Spinal cord (tissue), 10 donors: ENCODE results near the gene FAM50B. TPM values are rescaled to one million over a fixed set of nuclear protein-coding genes. Genes with fewer than 3 reads are reported as not detected.

Experiments used
- DNase-seq, 6 donors: peaks; one replicate each; pipeline versions ENCODE4 v3.0.0 to v3.0.0-alpha.2; 2013 to 2015; ENCODE audit warnings: low spot score in 6 of 6, low read depth in 4 of 6
- H3K27ac ChIP-seq: one replicate; pipeline ENCODE4 v1.5.1; 2013; ENCODE audit warnings: low read depth, low read length, control low read depth
- H3K27me3 ChIP-seq: one replicate; pipeline ENCODE4 v1.6.1; 2013; ENCODE audit warnings: low read length; ENCODE audit not compliant: control insufficient read depth, insufficient read depth
- H3K36me3 ChIP-seq: one replicate; pipeline ENCODE4 v1.6.1; 2013; ENCODE audit warnings: low read length; ENCODE audit not compliant: control insufficient read depth, insufficient read depth
- H3K4me1 ChIP-seq: one replicate; pipeline ENCODE4 v1.6.1; 2013; ENCODE audit warnings: low read length; ENCODE audit not compliant: control insufficient read depth, insufficient read depth
- H3K4me3 ChIP-seq: one replicate; pipeline ENCODE4 v1.5.1; 2013; ENCODE audit warnings: low read depth, low read length, control low read depth
- H3K9me3 ChIP-seq: one replicate; pipeline ENCODE4 v1.6.1; 2013; ENCODE audit warnings: low read length; ENCODE audit not compliant: control insufficient read depth, insufficient read depth
- WGBS: methylation state at CpG from one replicate; pipeline ENCODE4 v1.1.5; 2013; ENCODE audit warnings: missing lambda C conversion rate; ENCODE audit not compliant: insufficient coverage; 5-methylcytosine and 5-hydroxymethylcytosine counted together
- polyA plus RNA-seq, 2 donors: library from polyadenylated mRNA; unstranded; fragments of 120-200 nt; gene quantifications; one replicate each; pipeline ENCODE4 v1.2.1, GENCODE V29; 2013; ENCODE audit not compliant: insufficient read length in 2 of 2
- total RNA-seq, 2 donors: library from RNA; depleted of rRNA in 1 of 2; stranded (reverse); fragments of 120-200 nt in 1 of 2; fragments of >200 nt in 1 of 2; gene quantifications; one replicate each; pipeline versions ENCODE4 v1.2.3 to v1.2.4, GENCODE V29; 2013 to 2014
- donor health status: healthy.

FAM50B gene
- total and polyA plus RNA-seq, 4 donors: 10.1 to 21.4 (median 15.6) TPM

- no peak for DNase-seq
- Histone ChIP-seq H3K4me1 (no peaks in the 10 kb centered on the region), H3K27ac (no peak overlapping the region), H3K4me3 (no peak overlapping the region), H3K27me3 (no peaks in the 10 kb centered on the region), H3K9me3 (no peaks in the 10 kb centered on the region), H3K36me3 (no peaks in the 10 kb centered on the region)
- WGBS: 85% methylated on average over 5 of the region's 9 CpGs
Observed at GRCh38 chr6:3843379-3844096, 5.6 kb upstream of the FAM50B start.

GRCh38 chr6:3844097-3844463 is 5.1 kb upstream of the FAM50B start:
- H3K4me3 ChIP-seq: no peak overlapping the region
- no peak for DNase-seq
- H3K9me3 ChIP-seq: no peaks in the 10 kb centered on the region
- H3K27me3 ChIP-seq: no peaks in the 10 kb centered on the region
- H3K36me3 ChIP-seq: no peaks in the 10 kb centered on the region
- peaks cover 2% of the 10 kb centered on the region for H3K4me1 ChIP-seq
- WGBS: no CpG with 5 or more reads among the region's 5 CpGs
- H3K27ac ChIP-seq: no peak overlapping the region

GRCh38 chr6:3847521-3847920 is 1.7 kb upstream of the FAM50B start:
- no peak overlapping the region for H3K27ac ChIP-seq
- DNase-seq: no peak
- H3K4me3 ChIP-seq: no peak overlapping the region
- H3K9me3 ChIP-seq: no peaks in the 10 kb centered on the region
- H3K4me1 ChIP-seq: peaks cover 18% of the 10 kb centered on the region
- H3K36me3 ChIP-seq: peaks cover 9% of the 10 kb centered on the region
- H3K27me3 ChIP-seq: no peaks in the 10 kb centered on the region
- WGBS: 100% methylated on average over 1 of the region's 3 CpGs

- no peak for DNase-seq
- 82% methylated on average over 3 of the region's 9 CpGs for WGBS
- H3K9me3 ChIP-seq: no peaks in the 10 kb centered on the region
- H3K36me3 ChIP-seq: peaks cover 9% of the 10 kb centered on the region
- H3K27me3 ChIP-seq: no peaks in the 10 kb centered on the region
- H3K4me3 ChIP-seq: peak overlapping the region; percentile 68
- H3K4me1 ChIP-seq: peaks cover 18% of the 10 kb centered on the region
- peak overlapping the region; percentile 57 for H3K27ac ChIP-seq
Observed at GRCh38 chr6:3848380-3848779, 793 bp upstream of the FAM50B start.

- Histone ChIP-seq H3K4me1 (peaks cover 18% of the 10 kb centered on the region), H3K27me3 (no peaks in the 10 kb centered on the region), H3K36me3 (peaks cover 9% of the 10 kb centered on the region), H3K9me3 (no peaks in the 10 kb centered on the region), H3K4me3 (peak overlapping the region; percentile 68), H3K27ac (peak overlapping the region; percentile 64)
- DNase-seq: peak in 2 of 6 donors; percentile 46 to 65
- WGBS: 57% methylated on average over 73 of the region's 73 CpGs
Observed at GRCh38 chr6:3849681-3850450, 693 bp downstream of the FAM50B start.

- Histone ChIP-seq H3K4me3 (peak overlapping the region; percentile 68), H3K4me1 (peaks cover 18% of the 10 kb centered on the region)
Observed at GRCh38 chr6:3850451-3851203, 1.5 kb downstream of the FAM50B start.

GRCh38 chr6:3851839-3852238 is 2.7 kb downstream of the FAM50B start:
- no peak overlapping the region for H3K4me3 ChIP-seq
- no peaks in the 10 kb centered on the region for H3K9me3 ChIP-seq
- H3K27ac ChIP-seq: no peak overlapping the region
- H3K36me3 ChIP-seq: peaks cover 9% of the 10 kb centered on the region
- no CpG with 5 or more reads among the region's 2 CpGs for WGBS
- peaks cover 18% of the 10 kb centered on the region for H3K4me1 ChIP-seq
- no peak for DNase-seq
- no peaks in the 10 kb centered on the region for H3K27me3 ChIP-seq

More at GRCh38 chr6:3850451-3851203, 1.5 kb downstream of the FAM50B start:
- no peaks in the 10 kb centered on the region for H3K27me3 ChIP-seq
- H3K36me3 ChIP-seq: peaks cover 9% of the 10 kb centered on the region
- H3K9me3 ChIP-seq: no peaks in the 10 kb centered on the region
- H3K27ac ChIP-seq: no peak overlapping the region
- DNase-seq: no peak
- 90% methylated on average over 28 of the region's 33 CpGs for WGBS

- WGBS: 94% methylated on average over 4 of the region's 5 CpGs
- Histone ChIP-seq H3K9me3 (no peaks in the 10 kb centered on the region), H3K36me3 (peaks cover 9% of the 10 kb centered on the region), H3K27me3 (no peaks in the 10 kb centered on the region), H3K4me1 (peaks cover 18% of the 10 kb centered on the region), H3K27ac (no peak overlapping the region), H3K4me3 (no peak overlapping the region)
- no peak for DNase-seq
Observed at GRCh38 chr6:3852391-3852790, 3.2 kb downstream of the FAM50B start.

GRCh38 chr6:3855866-3856265 is 6.7 kb downstream of the FAM50B start:
- H3K4me3 ChIP-seq: no peak overlapping the region
- H3K9me3 ChIP-seq: no peaks in the 10 kb centered on the region
- H3K36me3 ChIP-seq: no peaks in the 10 kb centered on the region
- no peaks in the 10 kb centered on the region for H3K27me3 ChIP-seq
- no peak for DNase-seq
- H3K27ac ChIP-seq: no peak overlapping the region
- WGBS: 96% methylated on average over 4 of the region's 4 CpGs
- H3K4me1 ChIP-seq: no peaks in the 10 kb centered on the region
